Dermis blood vessel endothelial cell (primary cell): Measurements from ENCODE around the gene CMIP. TPM values are rescaled to one million over a fixed set of nuclear protein-coding genes. Genes with fewer than 3 reads are reported as not detected.
"Not testable (repeated sequence)": the region's sequence is repeated elsewhere in the genome, so short reads cannot be mapped to it uniquely, and the experiment has no call there.

Experiments
- DNase-seq: peaks from one replicate; pipeline ENCODE4 v3.0.0; 2010
- total RNA-seq: library from RNA; depleted of rRNA; stranded (reverse); fragments of >200 nt; gene quantifications from 2 replicates; pipeline ENCODE4 v1.2.3, GENCODE V29; 2014

The CMIP gene
- total RNA-seq, 1 donor from 2014 or later, result 39.0 TPM

GRCh38 chr16:81517629-81518438, 73.2 kb downstream of the CMIP start:
- peak; percentile 88 for DNase-seq

DNA sequence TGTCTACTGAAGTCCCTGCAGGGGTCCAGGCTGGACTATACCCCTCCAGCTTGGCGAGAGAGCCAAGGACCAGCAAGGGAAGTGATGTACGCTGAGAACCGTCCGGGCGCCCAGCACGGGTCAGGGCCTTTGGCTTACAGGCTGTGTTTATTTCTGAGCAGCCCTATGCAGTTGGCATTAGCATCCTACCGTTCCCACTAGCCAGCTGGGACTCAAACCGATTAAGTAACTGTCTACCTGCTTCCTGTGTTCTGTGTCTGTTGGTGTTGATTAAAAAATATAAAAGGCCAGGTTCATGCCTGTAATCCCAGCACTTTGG, 73.8 kb downstream of the CMIP start:
- peak; percentile 81 for DNase-seq

GRCh38 chr16:81519301-81520150, 74.9 kb downstream of the CMIP start:
- DNase-seq, result no peak

GRCh38 chr16:81520151-81520470, 75.5 kb downstream of the CMIP start:
- DNase-seq, result no peak

- DNase-seq, result no peak
These were observed 76.0 kb downstream of the CMIP start for GRCh38 chr16:81520560-81521135.

- DNase-seq, result no peak
These were observed 76.6 kb downstream of the CMIP start for GRCh38 chr16:81521141-81521626.

- DNase-seq, result peak; percentile 28
These were observed 77.6 kb downstream of the CMIP start for GRCh38 chr16:81522108-81522701.

- DNase-seq, result not testable (repeated sequence)
These were observed 78.2 kb downstream of the CMIP start for GRCh38 chr16:81522851-81523250.

GRCh38 chr16:81523387-81524115, 78.9 kb downstream of the CMIP start:
- no peak for DNase-seq

- DNase-seq, result no peak
These were observed 79.8 kb downstream of the CMIP start for GRCh38 chr16:81524382-81524781.

DNA sequence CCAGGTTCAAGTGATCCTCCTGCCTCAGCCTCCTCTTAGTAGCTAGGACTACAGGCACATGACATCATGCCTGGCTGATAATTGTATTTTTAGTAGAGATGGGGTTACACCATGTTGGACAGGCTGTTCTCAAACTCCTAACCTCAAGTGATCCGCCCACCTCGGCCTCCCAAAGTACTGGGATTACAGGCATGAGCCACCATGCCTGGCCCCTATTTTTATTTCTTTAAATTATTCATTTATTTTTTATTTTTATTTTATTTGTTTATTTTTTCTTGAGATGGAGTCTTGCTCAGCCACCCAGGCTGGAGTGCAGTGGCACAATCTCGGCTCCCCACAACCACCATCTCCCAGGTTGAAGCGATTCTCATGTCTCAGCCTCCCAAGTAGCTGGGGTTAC, 80.3 kb downstream of the CMIP start:
- not testable (repeated sequence) for DNase-seq

DNA sequence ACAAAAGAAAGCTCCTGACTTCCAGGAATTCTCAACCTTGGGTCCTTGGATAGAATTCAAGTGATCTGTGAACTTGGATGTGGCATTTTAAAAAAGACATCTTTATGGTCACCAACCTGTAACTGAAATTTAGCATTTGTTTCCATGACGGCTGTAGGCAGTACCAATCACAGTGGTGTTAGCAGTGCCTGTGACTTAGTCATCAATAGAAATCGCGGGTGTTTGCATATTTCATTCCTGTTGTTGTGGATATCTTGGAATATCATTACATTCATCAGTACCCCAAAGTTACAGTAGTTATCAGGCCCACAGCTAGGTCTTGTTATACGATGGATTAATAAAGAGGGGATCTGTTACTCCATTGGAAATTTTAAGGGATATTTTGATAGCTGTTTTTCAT, 81.6 kb downstream of the CMIP start:
- DNase-seq, result peak; percentile 62

DNA sequence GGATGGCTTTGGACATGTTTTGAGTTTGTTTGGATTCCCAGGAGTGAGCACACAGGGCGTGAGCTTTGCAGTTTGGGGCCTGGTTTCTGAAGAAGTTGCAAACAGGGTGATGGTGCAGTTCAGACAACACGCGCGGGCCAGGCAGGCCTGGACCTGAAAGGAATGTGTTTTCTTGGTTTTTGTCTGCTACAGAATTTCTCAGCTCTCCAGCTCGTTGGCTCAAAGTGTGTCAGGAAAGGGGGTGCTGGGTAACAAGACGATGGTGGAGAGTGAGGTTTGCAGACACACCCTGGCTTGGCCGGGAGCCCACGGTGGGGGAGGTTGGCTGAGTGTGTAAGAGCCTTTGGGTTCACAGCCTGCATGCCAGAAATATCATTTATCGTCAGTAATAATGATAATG, 82.3 kb downstream of the CMIP start:
- peak; percentile 56 for DNase-seq

DNA sequence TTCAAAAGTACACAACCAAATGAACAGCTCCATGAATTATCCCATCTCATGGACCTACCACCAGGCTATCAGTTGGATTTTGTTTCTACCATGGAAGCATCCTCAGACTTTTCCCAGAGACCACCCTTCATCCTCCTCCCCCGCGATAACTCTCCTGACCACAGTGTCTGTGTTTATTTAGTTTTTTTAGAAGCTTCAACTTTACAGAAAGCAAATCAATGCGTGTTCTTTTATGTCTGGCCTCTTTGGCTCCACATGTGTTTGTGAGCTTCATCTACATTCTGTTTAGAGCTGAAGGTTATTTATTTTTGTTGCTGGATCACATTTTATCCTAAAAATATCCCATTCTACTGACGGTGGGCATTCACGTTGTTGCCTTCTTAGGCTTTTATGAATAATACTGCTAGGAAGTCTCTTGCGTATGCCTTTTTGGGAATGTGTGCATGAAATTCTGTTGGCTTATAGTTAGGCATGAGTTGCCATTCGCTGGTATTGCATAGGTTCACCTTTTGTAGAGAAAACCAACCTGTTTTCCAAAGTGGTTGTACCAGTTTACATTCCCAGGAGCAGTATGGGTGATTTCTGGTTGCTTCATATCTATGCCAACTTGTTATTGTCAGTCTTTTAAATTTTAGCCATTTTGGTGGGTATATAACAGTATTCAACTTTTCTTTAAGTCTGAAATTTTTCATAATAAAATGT, 83.0 kb downstream of the CMIP start:
- no peak for DNase-seq

GRCh38 chr16:81528256-81528655, 83.6 kb downstream of the CMIP start:
- DNase-seq, result no peak

DNA sequence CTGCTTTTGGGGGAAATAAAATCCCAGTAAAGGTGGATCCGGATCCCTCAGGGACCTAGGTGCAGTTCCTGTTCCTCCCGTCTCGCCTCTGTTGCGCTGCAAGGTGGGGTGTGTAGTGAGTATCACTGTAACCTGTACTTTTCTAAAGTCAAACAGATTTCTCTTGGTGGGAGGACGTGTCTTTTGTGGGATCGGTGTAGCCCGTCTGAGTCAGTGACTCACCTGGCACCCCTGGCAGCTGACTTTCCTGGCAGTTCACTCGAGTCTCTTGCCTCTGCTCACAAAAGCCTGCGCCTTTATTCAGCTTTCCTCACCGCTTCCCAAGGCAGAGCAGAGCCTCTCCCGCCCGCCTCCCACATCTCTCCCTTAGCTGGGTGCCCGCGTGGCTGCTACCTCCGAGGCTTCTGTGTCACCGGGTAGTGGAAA, 85.7 kb downstream of the CMIP start:
- DNase-seq, result no peak

- no peak for DNase-seq
These were observed 86.2 kb downstream of the CMIP start for GRCh38 chr16:81530814-81531213.

GRCh38 chr16:81531419-81531821, 86.8 kb downstream of the CMIP start:
- peak; percentile 28 for DNase-seq

- no peak for DNase-seq
These were observed 88.0 kb downstream of the CMIP start for GRCh38 chr16:81532491-81533174.

- DNase-seq, result no peak
These were observed 88.5 kb downstream of the CMIP start for GRCh38 chr16:81533175-81533507.

- DNase-seq, result no peak
These were observed 91.2 kb downstream of the CMIP start for GRCh38 chr16:81535679-81536360.
